Measurements from ENCODE around the gene ATP5MG. TPM values are rescaled to one million over a fixed set of nuclear protein-coding genes. Genes with fewer than 3 reads are reported as not detected.

Gene ATP5MG
- total RNA-seq, 2 donors from 2014 or later, result 82.3 to 122 TPM

DNA sequence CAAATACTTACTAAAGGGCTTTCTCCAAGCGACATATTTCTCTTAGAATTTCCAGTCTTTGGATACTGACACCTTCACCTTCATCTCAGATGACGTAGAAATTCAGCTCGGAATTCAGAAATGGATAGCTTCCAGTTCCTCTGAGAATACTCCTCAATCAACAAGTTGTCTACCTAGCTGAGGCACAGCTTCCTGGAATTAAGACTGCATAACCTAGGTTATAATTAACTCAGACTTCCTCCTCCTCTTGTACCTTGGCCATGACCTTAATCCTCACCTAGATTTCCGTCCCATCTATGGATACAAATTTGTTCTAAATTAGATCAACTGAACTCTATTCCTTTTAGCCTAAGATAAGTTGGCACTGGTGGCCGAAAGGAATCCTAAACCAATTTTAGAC, 17.4 kb downstream of the ATP5MG start:
- H3K27ac ChIP-seq, result no peak overlapping the region
- H3K36me3 ChIP-seq, result no peaks in the 10 kb centered on the region

DNA sequence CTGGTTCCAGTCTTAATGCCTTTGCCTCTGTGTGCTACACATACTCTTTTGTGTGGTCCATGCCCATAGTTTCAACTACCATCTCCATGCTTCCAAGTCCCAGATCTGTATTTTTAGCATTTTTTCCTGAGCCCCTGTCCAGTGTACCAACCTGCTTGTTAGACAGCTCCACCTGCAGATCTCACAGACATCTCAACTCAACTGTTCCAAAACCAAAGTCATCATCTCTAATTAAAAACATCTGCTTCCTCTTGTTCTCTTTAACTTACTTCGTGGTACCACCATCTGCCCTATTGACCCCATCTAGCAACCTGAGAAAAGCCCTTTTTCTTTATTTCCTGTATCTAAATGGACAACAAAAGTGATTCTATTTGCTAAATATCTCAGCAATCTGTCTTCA, 26.3 kb downstream of the ATP5MG start:
- Histone ChIP-seq H3K4me1 (no peaks in the 10 kb centered on the region), H3K9me3 (no peaks in the 10 kb centered on the region), H3K36me3 (no peaks in the 10 kb centered on the region), H3K27ac (no peak overlapping the region), H3K27me3 (no peaks in the 10 kb centered on the region), H3K4me3 (no peak overlapping the region)
- DNase-seq (ENCODE audit: low spot score), result no peak
- TF ChIP-seq, protein P1, sequence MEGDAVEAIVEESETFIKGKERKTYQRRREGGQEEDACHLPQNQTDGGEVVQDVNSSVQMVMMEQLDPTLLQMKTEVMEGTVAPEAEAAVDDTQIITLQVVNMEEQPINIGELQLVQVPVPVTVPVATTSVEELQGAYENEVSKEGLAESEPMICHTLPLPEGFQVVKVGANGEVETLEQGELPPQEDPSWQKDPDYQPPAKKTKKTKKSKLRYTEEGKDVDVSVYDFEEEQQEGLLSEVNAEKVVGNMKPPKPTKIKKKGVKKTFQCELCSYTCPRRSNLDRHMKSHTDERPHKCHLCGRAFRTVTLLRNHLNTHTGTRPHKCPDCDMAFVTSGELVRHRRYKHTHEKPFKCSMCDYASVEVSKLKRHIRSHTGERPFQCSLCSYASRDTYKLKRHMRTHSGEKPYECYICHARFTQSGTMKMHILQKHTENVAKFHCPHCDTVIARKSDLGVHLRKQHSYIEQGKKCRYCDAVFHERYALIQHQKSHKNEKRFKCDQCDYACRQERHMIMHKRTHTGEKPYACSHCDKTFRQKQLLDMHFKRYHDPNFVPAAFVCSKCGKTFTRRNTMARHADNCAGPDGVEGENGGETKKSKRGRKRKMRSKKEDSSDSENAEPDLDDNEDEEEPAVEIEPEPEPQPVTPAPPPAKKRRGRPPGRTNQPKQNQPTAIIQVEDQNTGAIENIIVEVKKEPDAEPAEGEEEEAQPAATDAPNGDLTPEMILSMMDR (IDR thresholded peaks at IDR 0.05), result no peak

More for the DNA sequence above, 17.4 kb downstream of the ATP5MG start:
- Histone ChIP-seq H3K27me3 (no peaks in the 10 kb centered on the region), H3K4me3 (no peak overlapping the region), H3K4me1 (peaks cover 0 to 8% of the 10 kb centered on the region in 2 donors), H3K9me3 (no peaks in the 10 kb centered on the region)
- TF ChIP-seq, protein P1 (IDR thresholded peaks at IDR 0.05), result no peak
- DNase-seq (ENCODE audit: low spot score), result no peak

DNA sequence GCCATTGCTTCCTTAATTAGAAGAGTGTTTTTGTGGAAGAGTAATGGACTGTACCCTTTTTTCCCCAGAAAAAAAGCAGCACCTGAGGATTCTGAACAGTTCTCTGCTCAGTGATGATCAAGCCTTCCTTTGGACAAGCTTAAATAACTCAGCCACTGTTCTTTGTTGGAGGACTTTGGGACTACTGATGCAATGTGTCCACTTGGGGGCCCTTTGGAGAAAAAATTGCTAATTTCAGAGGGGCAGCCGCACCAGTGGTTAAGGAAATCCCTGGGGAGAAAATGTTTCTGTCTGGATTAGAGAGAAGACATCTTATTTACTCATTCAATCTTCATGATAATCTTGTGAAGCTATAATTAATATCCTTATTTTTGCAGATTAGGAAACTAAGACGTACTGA, 29.6 kb downstream of the ATP5MG start:
- TF ChIP-seq, protein P1 (IDR thresholded peaks at IDR 0.05), result no peak
- Histone ChIP-seq H3K4me3 (no peak overlapping the region), H3K27ac (no peak overlapping the region), H3K9me3 (no peaks in the 10 kb centered on the region), H3K36me3 (no peaks in the 10 kb centered on the region), H3K4me1 (peaks cover 0 to 16% of the 10 kb centered on the region in 2 donors), H3K27me3 (no peaks in the 10 kb centered on the region)
- no peak for DNase-seq (ENCODE audit: low spot score)

DNA sequence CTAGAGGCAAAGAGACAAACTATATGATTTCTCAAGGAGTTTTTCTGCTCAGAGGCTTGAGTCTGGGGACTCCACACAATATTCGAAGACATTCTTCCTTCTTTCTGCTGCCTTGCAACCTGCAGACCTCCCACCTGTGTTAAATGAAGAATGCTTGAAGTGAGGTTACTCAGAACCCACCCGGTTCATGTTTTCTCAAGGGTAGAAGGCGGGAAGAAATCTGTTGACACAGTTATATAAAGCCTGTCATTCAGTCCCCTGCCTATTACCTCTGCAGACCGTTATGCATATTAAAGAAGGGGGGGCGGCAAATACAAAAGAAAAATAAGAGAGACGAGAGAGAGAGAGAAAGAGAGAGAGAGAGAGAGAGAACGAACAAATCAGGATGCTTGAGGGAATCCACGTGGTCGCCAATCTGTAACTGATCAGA, 32.7 kb downstream of the ATP5MG start:
- TF ChIP-seq, protein P1 (IDR thresholded peaks at IDR 0.05), result no peak
- no peaks in the 10 kb centered on the region for H3K27me3 ChIP-seq
- H3K4me3 ChIP-seq, result peak overlapping the region; percentile 86 to 99
- peaks cover 0 to 36% of the 10 kb centered on the region in 2 donors for H3K4me1 ChIP-seq
- no peaks in the 10 kb centered on the region for H3K36me3 ChIP-seq
- no peak for DNase-seq (ENCODE audit: low spot score)
- H3K27ac ChIP-seq, result no peak overlapping the region
- no peaks in the 10 kb centered on the region for H3K9me3 ChIP-seq

DNA sequence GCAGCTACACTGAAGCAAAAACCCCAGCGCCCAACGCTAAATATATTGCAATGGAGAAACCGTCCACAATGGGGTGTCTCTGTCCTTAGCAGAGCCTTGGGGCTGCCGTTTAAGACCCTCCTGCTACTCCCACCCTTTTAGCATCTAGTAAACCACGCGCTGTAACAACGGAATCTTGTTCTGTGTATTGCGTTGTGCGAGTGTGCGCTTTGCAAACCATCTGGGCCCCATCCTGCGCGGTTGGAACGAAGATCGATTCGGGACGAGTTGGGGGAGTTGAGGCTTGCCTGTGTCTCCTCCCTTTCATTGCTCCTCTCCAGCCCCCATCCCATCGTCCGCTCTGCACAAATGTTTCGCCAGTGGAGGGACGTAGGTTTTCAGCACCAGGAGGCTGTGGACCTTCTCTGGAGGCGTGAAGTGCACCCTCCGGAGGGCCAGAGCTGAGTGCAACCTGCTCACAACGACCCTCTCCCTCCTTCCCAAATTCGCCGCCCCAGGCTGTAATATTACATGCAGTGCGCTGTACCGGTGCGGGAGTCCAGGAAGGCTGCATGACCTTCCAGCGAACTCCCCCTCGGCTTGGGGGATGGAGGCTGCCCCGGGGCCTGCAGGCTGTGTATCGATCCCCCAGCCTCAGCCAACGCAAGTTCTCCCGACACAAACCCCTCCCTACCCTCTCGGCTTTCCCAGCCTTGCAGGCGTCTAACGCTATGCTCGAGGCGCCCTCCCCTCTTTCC, 33.3 kb downstream of the ATP5MG start:
- DNase-seq (ENCODE audit: low spot score), result no peak
- TF ChIP-seq, protein P1 (IDR thresholded peaks at IDR 0.05), result no peak
- peak overlapping the region; percentile 86 to 99 for H3K4me3 ChIP-seq
- H3K9me3 ChIP-seq, result no peaks in the 10 kb centered on the region
- H3K27ac ChIP-seq, result peak overlapping the region; percentile 92 to 94
- H3K4me1 ChIP-seq, result peaks cover 0 to 42% of the 10 kb centered on the region in 2 donors
- no peaks in the 10 kb centered on the region for H3K36me3 ChIP-seq
- no peaks in the 10 kb centered on the region for H3K27me3 ChIP-seq
